ENCODE data around the gene SNX8. TPM values are rescaled to one million over a fixed set of nuclear protein-coding genes. Genes with fewer than 3 reads are reported as not detected.

The SNX8 gene
- total and polyA plus RNA-seq, 2 of the 4 experiments (the other 2 are of a cell fraction): 7.7 to 55.9 TPM

DNA sequence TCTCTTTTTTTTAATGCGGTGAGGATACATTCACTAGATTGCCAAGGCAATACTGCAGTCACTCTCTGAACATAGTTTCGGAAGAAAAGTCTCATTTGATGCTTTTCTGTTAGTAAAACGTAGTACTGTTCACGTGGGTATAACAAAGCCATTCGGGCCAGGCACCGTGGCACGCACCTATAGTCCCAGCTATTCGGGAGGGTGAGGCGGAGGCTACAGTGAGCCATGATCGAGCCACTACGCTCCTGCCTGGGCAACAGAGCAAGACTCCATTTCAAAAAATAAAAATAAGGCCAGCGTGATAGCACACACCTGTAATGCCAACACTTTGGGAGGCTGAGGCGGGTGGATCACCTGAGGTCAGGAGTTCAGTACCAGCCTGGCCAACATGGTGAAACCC, 24.6 kb downstream of the SNX8 start:
- Histone ChIP-seq H2BK20ac (ENCODE audit: low read depth, low read length) (no peak overlapping the region), H3K4ac (ENCODE audit: low read depth, low read length) (no peak overlapping the region), H3K14ac (replicated peaks; ENCODE audit: low read depth, low read length) (no peak overlapping the region), H4K5ac (ENCODE audit: low read depth, low read length) (no peak overlapping the region), H3K4me2 (ENCODE audit: low read depth, low read length) (no peak overlapping the region), H3K18ac (ENCODE audit: low read depth, low read length) (no peak overlapping the region), H3K9me3 (ENCODE audit: control insufficient read depth, insufficient read depth, low read length) (no peaks in the 10 kb centered on the region), H2BK120ac (ENCODE audit: low read depth, low read length) (no peak overlapping the region), H3K9ac (ENCODE audit: low read depth, low read length) (no peak overlapping the region), H4K8ac (ENCODE audit: low read depth in 2 of 2, low read length in 2 of 2) (no peak overlapping the region), H3K27me3 (ENCODE audit: control insufficient read depth, insufficient read depth, low read length) (no peaks in the 10 kb centered on the region), H2AK5ac (ENCODE audit: low read depth, low read length) (no peak overlapping the region), H3K4me3 (ENCODE audit: insufficient read depth, low read depth, low read length) (no peak overlapping the region), H3K4me1 (ENCODE audit: control insufficient read depth, insufficient read depth, low read length) (no peaks in the 10 kb centered on the region), H4K20me1 (ENCODE audit: insufficient read depth, low read length) (peaks cover 3% of the 10 kb centered on the region; the same call in 1 of the 2 replicates), H3K36me3 (ENCODE audit: control insufficient read depth, insufficient read depth, low read length) (no peaks in the 10 kb centered on the region), H3K27ac (ENCODE audit: insufficient read depth, low read length) (no peak overlapping the region), H4K91ac (ENCODE audit: insufficient read depth, low read depth, low read length) (no peak overlapping the region), H3K9me1 (ENCODE audit: insufficient read depth, low read length) (peaks cover 10% of the 10 kb centered on the region), H2AFZ (replicated peaks; ENCODE audit: low read length, poor library complexity) (no peak overlapping the region), H3K79me1 (ENCODE audit: low read depth in 1 of 2, low read length in 2 of 2) (peaks cover 14 to 56% of the 10 kb centered on the region in 2 experiments), H2BK5ac (ENCODE audit: low read depth, low read length, poor library complexity, severe bottlenecking) (no peak overlapping the region), H2AK9ac (replicated peaks; ENCODE audit: low read depth, low read length, poor library complexity) (no peak overlapping the region), H2BK15ac (ENCODE audit: low read depth, low read length) (no peak overlapping the region), H3K23ac (ENCODE audit: low read depth, low read length) (no peak overlapping the region), H3K56ac (ENCODE audit: extremely low read depth, insufficient read depth, low read length) (no peak overlapping the region)
- no peak for DNase-seq
- dilution Hi-C loops (cut with HindIII; ENCODE audit: low sequenced_read_pairs, unreplicated experiment): no loop called here
- ChIA-PET CTCF (no interaction called here), POLR2A (ENCODE audit: unreplicated experiment) (no interaction called here)
- BruUV-seq (replicated peaks): no TSS peak
- in situ Hi-C loops (cut with MboI; ENCODE audit: low sequenced_read_pairs): no loop called here
- ATAC-seq (ENCODE audit: low read depth): no peak
- intact Hi-C loops (cut with micrococcal nuclease): no loop called here
- WGBS, 2 experiments (ENCODE audit: extremely low coverage in 2 of 2, insufficient read length in 1 of 2): 85% methylated on average over 5 of the region's 13 CpGs; no CpG with 5 or more reads in 1 of the 2 experiments
- TF ChIP-seq SMC3 (IDR thresholded peaks at IDR 0.05; ENCODE audit: low read depth, low read length) (no peak), RAD21 (IDR thresholded peaks at IDR 0.05; ENCODE audit: low read length) (no peak), RCOR1 (IDR thresholded peaks at IDR 0.05; ENCODE audit: insufficient replicate concordance, low read length) (no peak)

All from IMR-90 (cell line).